HepG2 (cell line): Measurements from ENCODE around the gene SNAPC3. TPM values are rescaled to one million over a fixed set of nuclear protein-coding genes. Genes with fewer than 3 reads are reported as not detected.

Source experiments
- CEBPG ChIP-seq: IDR thresholded peaks from 2 replicates; pipeline ENCODE4 v1.6.1; 2016
- DR1 ChIP-seq: sonication (generic); formaldehyde crosslinking; IDR thresholded peaks from 2 replicates; pipeline ENCODE4 v1.8.0; 2021; ENCODE audit warnings: mild to moderate bottlenecking, missing genetic modification reagents, inconsistent platforms
- FIP1L1 ChIP-seq: fragments of 200-400 bp; formaldehyde crosslinking; IDR thresholded peaks from 2 replicates; pipeline ENCODE4 v1.6.1; 2018; ENCODE audit warnings: low read depth, mild to moderate bottlenecking, low read length, moderate library complexity, borderline replicate concordance; ENCODE audit not compliant: insufficient read depth
- FOXO1 ChIP-seq: sonication (generic); formaldehyde crosslinking; IDR thresholded peaks from 2 replicates; pipeline ENCODE4 v1.4.0; 2020; ENCODE audit warnings: missing genetic modification reagents
- HNRNPLL ChIP-seq: fragments of 200-400 bp; formaldehyde crosslinking; IDR thresholded peaks from 2 replicates; pipeline ENCODE4 v1.6.1; 2017; ENCODE audit warnings: mild to moderate bottlenecking, low read depth, low read length; ENCODE audit not compliant: poor library complexity, severe bottlenecking
- IKZF5 ChIP-seq: IDR thresholded peaks from 2 replicates; pipeline ENCODE4 v1.6.1; 2018; ENCODE audit warnings: missing genetic modification reagents, mild to moderate bottlenecking, missing compliant biosample characterization
- JUND ChIP-seq: sonication (generic); formaldehyde crosslinking; IDR thresholded peaks from 2 replicates; pipeline ENCODE4 v1.8.0; 2022; ENCODE audit warnings: mild to moderate bottlenecking, missing genetic modification reagents
- KLF11 ChIP-seq: IDR thresholded peaks from 2 replicates; pipeline ENCODE4 v1.6.1; 2016; ENCODE audit warnings: missing compliant biosample characterization
- POLR2A ChIP-seq, 2 experiments: IDR thresholded peaks; 2 replicates each; pipeline ENCODE4 v1.6.1; 2011; ENCODE audit warnings: low read depth in 2 of 2, low read length in 2 of 2, mild to moderate bottlenecking in 1 of 2, moderate library complexity in 1 of 2; ENCODE audit not compliant: insufficient read depth in 1 of 2
- PRMT3 ChIP-seq: sonication (generic); formaldehyde crosslinking; IDR thresholded peaks from 2 replicates; pipeline ENCODE4 v1.8.1; 2022; ENCODE audit warnings: low read depth, mild to moderate bottlenecking, moderate library complexity, missing genetic modification reagents, borderline replicate concordance
- SKIL ChIP-seq: sonication (generic); formaldehyde crosslinking; IDR thresholded peaks from 2 replicates; pipeline ENCODE4 v1.8.0; 2022; ENCODE audit warnings: missing genetic modification reagents, mild to moderate bottlenecking, moderate library complexity, borderline replicate concordance
- SRY ChIP-seq: sonication (generic); formaldehyde crosslinking; IDR thresholded peaks from 2 replicates; pipeline ENCODE4 v1.8.0; 2022; ENCODE audit warnings: mild to moderate bottlenecking, missing genetic modification reagents
- TSC22D2 ChIP-seq: sonication (generic); formaldehyde crosslinking; IDR thresholded peaks from 2 replicates; pipeline ENCODE4 v1.5.1; 2020; ENCODE audit warnings: missing genetic modification reagents, mild to moderate bottlenecking, borderline replicate concordance
- ZBTB33 ChIP-seq: sonication (generic); formaldehyde crosslinking; IDR thresholded peaks from 2 replicates; pipeline ENCODE4 v1.4.0; 2020; ENCODE audit warnings: missing genetic modification reagents
- ZNF143 ChIP-seq: sonication (generic); formaldehyde crosslinking; IDR thresholded peaks from 2 replicates; pipeline ENCODE4 v1.4.0; 2020; ENCODE audit warnings: missing genetic modification reagents
- ZNF333 ChIP-seq: sonication (generic); formaldehyde crosslinking; IDR thresholded peaks from 2 replicates; pipeline ENCODE4 v1.4.0; 2020; ENCODE audit warnings: mild to moderate bottlenecking, missing genetic modification reagents, borderline replicate concordance
- ZNF574 ChIP-seq: sonication (generic); formaldehyde crosslinking; IDR thresholded peaks from 2 replicates; pipeline ENCODE4 v1.4.0; 2020; ENCODE audit warnings: missing genetic modification reagents
- ZNF792 ChIP-seq: IDR thresholded peaks from 2 replicates; pipeline ENCODE4 v1.6.1; 2016
- ZSCAN12 ChIP-seq: sonication (generic); formaldehyde crosslinking; IDR thresholded peaks from 2 replicates; pipeline ENCODE4 v1.9.0; 2021; ENCODE audit warnings: mild to moderate bottlenecking, missing genetic modification reagents
- ZSCAN5A ChIP-seq: sonication (generic); formaldehyde crosslinking; IDR thresholded peaks from 2 replicates; pipeline ENCODE4 v1.8.0; 2022; ENCODE audit warnings: mild to moderate bottlenecking, missing genetic modification reagents, borderline replicate concordance
- polyA plus RNA-seq, 8 experiments: library from polyadenylated mRNA; depleted of rRNA in 3 of 8; stranded (reverse) in 7 of 8; unstranded in 1 of 8; fragments of >200 nt; fragmentation: Illumina TruSeq in 4 of 8; extraction: Trizol in 4 of 8; gene quantifications; 2 replicates each; pipeline versions ENCODE4 v1.2.1 to v1.2.3, GENCODE V29; 2011 to 2016; ENCODE audit warnings: low read depth in 4 of 8, missing spikeins in 1 of 8, mixed read lengths in 1 of 8; ENCODE audit not compliant: insufficient read depth in 1 of 8
- total RNA-seq, 5 experiments: library from RNA; depleted of rRNA; stranded (reverse); fragments of >200 nt; fragmentation: Illumina TruSeq; extraction: Trizol; gene quantifications; 2 replicates each; pipeline ENCODE4 v1.2.3, GENCODE V29; 2016; ENCODE audit warnings: low read depth in 1 of 5

Gene SNAPC3
- total and polyA plus RNA-seq, 2 of the 13 experiments (the other 11 are each of a cell fraction or from before 2014, with no cell fraction given) = 25.6 to 26.0 TPM

- TF ChIP-seq IKZF5 (CRISPR knock-in tag) (0 out of 2 replicates have a peak, but pooled peaks have one; percentile 20), FIP1L1 (no peak), ZNF143 (0 out of 2 replicates have a peak, but pooled peaks have one; percentile 20), ZNF574 (CRISPR knock-in tag) (peak; percentile 50; the same call in 1 of the 2 replicates), CEBPG (CRISPR knock-in tag) (no peak), FOXO1 (CRISPR knock-in tag) (no peak), DR1 (CRISPR knock-in tag) (peak; percentile 43), TSC22D2 (no peak), JUND (CRISPR knock-in tag) (no peak), ZNF792 (CRISPR knock-in tag) (no peak), KLF11 (no peak), SRY (CRISPR knock-in tag) (peak; percentile 64; the same call in 1 of the 2 replicates), PRMT3 (CRISPR knock-in tag) (no peak), SKIL (CRISPR knock-in tag) (no peak), ZBTB33 (no peak), ZNF333 (no peak; the same call in 1 of the 2 replicates), POLR2A (IDR thresholded peaks at IDR 0.05; ENCODE audit: insufficient read depth in 1 of 2, low read depth in 2 of 2, low read length in 2 of 2) (peak; percentile 76 to 89), ZSCAN12 (CRISPR knock-in tag) (no peak), HNRNPLL (peak; percentile 99), ZSCAN5A (no peak)
Measured at GRCh38 chr9:15510789-15511575, 88.3 kb downstream of the SNAPC3 start, which contains the start of gene PSIP1 (continued).
